ENCODE data around the gene SLC12A1.

- TF ChIP-seq, protein P1, sequence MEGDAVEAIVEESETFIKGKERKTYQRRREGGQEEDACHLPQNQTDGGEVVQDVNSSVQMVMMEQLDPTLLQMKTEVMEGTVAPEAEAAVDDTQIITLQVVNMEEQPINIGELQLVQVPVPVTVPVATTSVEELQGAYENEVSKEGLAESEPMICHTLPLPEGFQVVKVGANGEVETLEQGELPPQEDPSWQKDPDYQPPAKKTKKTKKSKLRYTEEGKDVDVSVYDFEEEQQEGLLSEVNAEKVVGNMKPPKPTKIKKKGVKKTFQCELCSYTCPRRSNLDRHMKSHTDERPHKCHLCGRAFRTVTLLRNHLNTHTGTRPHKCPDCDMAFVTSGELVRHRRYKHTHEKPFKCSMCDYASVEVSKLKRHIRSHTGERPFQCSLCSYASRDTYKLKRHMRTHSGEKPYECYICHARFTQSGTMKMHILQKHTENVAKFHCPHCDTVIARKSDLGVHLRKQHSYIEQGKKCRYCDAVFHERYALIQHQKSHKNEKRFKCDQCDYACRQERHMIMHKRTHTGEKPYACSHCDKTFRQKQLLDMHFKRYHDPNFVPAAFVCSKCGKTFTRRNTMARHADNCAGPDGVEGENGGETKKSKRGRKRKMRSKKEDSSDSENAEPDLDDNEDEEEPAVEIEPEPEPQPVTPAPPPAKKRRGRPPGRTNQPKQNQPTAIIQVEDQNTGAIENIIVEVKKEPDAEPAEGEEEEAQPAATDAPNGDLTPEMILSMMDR (IDR thresholded peaks at IDR 0.05), result no peak
- TF ChIP-seq POLR2A (IDR thresholded peaks at IDR 0.05), result no peak
Observed at GRCh38 chr15:48176957-48177356, 29.1 kb upstream of the SLC12A1 start.
